OCI-M1 (cell line): Measurements from ENCODE around the gene PARD6B.
A peak's percentile ranks its signal among the peaks of the same experiment; 100 is the strongest.
"Not testable (repeated sequence)": the region's sequence is repeated elsewhere in the genome, so short reads cannot be mapped to it uniquely, and the experiment has no call there.

ENCODE experiments used
- DNase-seq: peaks from one replicate; lab custom pipeline; 2025; lab: John Stamatoyannopoulos, UW

The PARD6B gene

DNA sequence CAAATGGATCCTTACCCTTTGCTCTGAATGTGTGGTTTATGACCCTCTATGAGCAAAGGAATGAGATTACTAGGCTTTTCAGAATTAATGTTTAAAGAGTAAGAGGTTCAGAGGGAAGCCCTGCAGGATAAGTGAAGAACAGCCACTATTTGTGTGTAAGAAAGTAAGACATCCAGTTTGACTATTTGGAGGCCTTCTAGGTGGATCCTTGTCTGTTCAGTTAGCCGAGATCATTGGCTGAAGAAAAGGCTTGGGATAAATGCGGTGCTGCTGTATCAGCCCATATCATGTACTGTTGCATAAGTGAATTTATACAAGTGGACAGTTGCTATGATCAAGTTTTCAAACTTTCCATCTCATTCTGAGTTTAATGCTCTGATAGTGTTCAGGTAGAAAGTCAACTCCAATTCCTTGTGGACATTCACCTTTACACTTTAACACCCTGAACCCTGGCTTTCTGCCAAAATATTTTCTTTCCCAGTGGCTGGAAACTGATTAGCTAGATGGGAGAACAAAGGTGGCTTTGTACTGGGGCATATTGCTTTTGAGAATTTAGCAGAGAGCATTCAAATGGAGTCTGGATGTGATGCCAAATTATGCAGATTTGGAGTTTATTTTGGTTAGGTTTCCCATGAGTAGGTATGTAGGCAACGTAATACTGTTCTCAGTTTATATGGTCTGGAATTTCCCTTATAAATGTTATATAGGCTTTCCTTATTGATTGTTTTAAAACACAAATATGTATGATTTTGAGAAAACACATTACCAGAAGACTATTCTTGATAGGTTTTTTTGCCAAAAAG is 15.0 kb downstream of the PARD6B start:
- DNase-seq, result peak; percentile 7

DNA sequence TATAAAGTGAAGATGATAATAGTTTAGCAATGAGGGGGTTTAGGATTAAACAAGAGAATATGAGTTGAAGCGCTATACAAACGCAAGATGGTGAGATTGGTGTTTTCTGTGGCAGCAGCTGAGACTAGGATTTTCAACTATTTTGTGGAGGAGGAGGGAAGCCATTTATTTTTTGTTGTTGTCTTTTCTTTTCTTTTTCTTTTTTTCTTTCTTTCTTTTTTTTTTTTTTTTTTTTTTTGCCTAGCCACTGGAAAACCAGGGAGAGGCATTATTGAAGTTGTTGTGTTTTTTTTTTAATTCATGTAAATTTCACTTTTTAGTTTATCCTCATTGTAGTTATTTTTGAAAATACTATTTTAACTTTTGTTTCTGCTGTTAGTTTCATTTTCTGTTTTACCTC is 15.9 kb downstream of the PARD6B start:
- DNase-seq, result no peak

DNA sequence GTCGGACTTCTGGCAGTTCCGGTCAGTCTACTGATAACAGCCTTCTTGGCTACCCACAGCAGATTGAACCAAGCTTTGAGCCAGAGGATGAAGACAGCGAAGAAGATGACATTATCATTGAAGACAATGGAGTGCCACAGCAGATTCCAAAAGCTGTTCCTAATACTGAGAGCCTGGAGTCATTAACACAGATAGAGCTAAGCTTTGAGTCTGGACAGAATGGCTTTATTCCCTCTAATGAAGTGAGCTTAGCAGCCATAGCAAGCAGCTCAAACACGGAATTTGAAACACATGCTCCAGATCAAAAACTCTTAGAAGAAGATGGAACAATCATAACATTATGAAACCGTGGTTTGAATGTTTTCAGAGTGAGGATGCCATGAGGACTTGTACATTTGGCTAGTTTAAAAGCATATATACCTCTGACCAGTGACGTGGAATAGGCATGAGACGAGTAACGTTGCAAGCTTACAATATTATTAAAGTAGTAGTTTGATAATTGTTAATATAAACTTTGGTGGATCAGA is 18.8 kb downstream of the PARD6B start:
- no peak for DNase-seq

DNA sequence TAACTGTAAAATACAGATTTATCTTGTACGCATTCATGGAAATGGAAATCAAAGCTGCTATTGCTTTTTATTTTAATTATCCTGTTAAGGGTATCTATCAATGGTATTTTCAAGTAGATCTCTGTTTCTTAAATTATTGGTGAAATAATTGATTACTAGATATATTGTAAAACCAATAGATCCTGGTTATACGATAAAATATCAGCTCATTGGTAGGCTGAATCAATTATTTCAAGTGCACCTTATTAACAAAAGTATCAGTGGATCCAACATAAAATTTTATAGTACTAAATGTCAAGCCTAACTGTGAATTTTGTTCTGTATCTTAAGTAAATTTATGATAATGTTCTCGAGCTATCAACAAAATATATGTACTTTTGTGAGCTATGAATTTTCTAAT is 21.8 kb downstream of the PARD6B start:
- DNase-seq, result no peak

DNA sequence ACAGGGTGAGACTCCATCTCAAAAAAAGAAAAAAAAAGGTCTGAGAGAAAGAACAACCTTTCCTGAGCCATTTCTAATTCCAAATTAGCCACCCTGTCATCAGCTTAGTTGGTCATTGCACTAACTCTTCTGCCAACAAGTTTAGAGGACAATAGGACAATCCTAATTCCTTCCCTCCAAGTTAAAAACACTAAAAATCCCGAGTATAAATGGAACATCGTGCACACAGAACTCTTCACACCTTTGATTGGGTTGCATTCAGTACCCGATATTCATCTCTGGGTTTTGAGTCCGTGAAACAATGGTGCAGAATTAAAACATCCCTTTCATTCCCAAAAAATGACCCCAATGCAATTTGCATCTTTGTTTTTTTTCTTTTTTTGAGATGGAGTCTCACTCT is 23.0 kb downstream of the PARD6B start:
- DNase-seq, result no peak

DNA sequence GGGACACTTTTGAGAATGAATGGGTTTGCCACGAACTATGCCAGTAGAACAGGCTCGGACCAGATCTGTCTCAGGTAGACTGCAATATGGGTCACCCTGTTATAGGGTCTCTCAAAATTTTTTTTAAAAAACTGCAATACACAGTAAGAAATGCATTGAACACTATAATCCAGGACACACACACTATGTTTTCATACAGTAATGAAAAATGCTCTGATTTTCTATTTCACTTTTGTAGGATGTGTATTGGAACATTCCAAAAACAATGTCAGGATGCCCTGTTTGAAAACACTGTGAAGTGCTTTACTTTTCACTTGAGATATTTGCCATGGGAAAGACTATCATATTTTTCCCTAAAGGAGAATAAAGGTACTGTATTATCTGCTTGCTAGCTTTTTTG is 25.1 kb downstream of the PARD6B start:
- DNase-seq, result no peak

GRCh38 chr20:50758469-50758868 is 27.1 kb downstream of the PARD6B start:
- no peak for DNase-seq

- DNase-seq, result no peak
Measured at GRCh38 chr20:50758992-50759391, 27.6 kb downstream of the PARD6B start.

DNA sequence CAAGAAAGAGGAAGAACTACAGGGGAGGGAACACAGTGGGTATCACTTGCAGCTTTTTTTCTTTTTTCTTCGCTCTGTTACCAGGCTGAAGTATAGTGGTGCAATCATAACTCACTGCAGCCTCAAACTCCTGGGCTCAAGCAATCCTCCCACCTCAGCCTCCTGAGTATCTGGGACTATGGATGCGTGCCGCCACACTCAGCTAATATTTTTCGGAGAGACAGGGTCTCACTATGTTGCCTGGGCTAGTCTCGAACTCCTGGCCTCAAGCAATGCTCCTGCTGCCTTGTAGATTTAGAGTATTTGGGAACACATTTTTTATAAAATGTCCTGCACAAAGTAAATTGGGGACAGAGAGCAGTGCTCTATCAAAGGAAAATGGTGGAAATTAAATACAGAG is 28.3 kb downstream of the PARD6B start:
- DNase-seq, result peak; percentile 39

- no peak for DNase-seq
Measured at GRCh38 chr20:50762045-50762422, 30.7 kb downstream of the PARD6B start.

- no peak for DNase-seq
Measured at GRCh38 chr20:50762435-50763220, 31.2 kb downstream of the PARD6B start.

GRCh38 chr20:50763550-50764458 is 32.4 kb downstream of the PARD6B start:
- DNase-seq, result not testable (repeated sequence)

DNA sequence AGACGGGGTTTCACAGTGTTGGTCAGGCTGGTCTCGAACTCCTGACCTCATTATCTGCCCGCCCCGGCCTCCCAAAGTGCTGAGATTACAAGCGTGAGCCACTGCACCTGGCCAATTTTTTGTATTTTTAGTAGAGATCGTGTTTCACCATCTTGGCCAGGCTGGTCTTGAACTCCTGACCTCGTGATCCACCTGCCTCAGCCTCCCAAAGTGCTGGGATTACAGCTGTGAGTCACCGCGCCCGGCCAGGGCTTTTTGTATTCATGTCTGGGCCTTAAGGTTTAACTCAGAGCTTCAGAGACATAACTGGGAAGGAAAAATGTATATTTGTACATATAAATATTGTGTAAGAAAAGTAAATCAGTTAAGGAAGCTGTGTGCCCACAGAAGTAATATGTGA is 33.9 kb downstream of the PARD6B start:
- DNase-seq, result not testable (repeated sequence)

GRCh38 chr20:50765674-50766073 is 34.3 kb downstream of the PARD6B start:
- DNase-seq, result no peak

- DNase-seq, result peak; percentile 33
Measured at GRCh38 chr20:50766955-50767809, 35.8 kb downstream of the PARD6B start.

- not testable (repeated sequence) for DNase-seq
Measured at GRCh38 chr20:50768991-50769390, 37.6 kb downstream of the PARD6B start.

DNA sequence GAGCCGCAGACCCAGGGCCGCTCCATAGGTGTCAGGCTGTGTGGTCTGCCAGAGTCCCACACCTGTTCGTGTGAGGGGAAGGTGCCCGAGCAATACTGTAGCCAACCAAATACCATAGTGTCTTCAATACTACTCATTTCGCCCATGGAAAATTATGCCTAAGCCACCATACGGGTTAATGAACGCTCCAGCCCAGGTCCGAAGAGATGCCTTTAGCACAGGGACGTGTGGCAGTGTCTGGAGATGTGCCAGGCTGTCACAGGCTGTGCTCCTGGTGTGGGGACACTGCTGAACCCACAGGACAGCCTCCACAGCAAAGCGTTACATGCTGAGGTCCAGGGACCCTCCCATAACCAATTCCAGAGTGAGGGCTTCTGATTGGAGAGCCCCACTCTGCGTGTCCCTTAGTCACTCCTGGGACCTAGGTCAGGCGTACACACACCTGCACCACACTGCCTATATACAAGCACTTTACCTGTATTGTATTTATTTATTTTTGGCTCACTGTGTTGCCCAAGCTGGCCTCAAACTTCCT is 38.2 kb downstream of the PARD6B start:
- not testable (repeated sequence) for DNase-seq

GRCh38 chr20:50771419-50772080 is 40.2 kb downstream of the PARD6B start:
- not testable (repeated sequence) for DNase-seq

DNA sequence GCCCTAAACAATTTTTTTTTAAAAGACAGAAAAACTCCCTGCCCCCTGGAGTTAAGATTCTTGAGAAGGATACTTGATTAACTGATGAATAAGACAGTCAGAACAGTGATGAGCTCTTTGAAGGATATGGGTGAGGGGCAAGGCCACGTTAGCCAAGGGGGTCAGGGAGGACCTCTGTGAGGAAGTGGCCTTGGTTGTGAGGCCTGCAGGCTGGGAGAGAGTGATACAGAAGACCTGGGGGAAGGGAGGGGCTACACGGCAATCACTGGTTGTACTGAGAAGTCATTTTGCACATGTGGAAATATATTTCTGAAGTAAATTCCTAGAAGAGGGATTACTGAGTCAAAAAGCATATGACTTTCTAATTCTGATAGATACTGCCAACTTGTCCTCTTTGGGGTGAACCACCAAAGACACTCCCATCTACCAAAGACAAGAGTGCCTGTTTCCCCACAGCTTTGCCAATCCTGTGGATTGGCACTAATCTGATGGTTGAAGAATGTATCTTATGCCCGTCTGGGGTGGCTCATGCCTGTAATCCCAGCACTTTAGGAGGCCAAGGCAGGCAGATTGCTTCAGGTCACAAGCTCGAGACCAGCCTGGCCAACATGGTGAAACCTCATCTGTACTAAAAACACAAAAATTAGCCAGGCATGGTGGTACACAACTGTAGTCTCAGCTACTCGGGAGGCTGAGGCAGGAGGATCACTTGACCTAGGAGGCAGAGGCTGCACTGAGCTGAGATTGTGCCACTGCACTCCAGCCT is 41.2 kb downstream of the PARD6B start:
- DNase-seq, result peak; percentile 63
